Ecto neural progenitor cell (in vitro differentiated cells): ENCODE data around the gene TMEM255B.

Experiments used
- DNase-seq: peaks from one replicate; pipeline ENCODE4 v3.0.0-alpha.2; 2018; ENCODE audit warnings: low spot score

Gene TMEM255B

GRCh38 chr13:113861433-113862030, 102.5 kb downstream of the TMEM255B start:
- DNase-seq: peak; percentile 53

GRCh38 chr13:113862191-113862930, 103.3 kb downstream of the TMEM255B start:
- DNase-seq: peak; percentile 48

GRCh38 chr13:113862931-113863523, 104.0 kb downstream of the TMEM255B start:
- peak; percentile 72 for DNase-seq

GRCh38 chr13:113863524-113864272, 104.7 kb downstream of the TMEM255B start, which contains the start of gene GAS6:
Gene GAS6 (minus strand): TSS chr13:113864076. CDS start chr13:113863920, 156 bp downstream.
- peak; percentile 78 for DNase-seq

- peak; percentile 39 for DNase-seq
Measured at GRCh38 chr13:113864273-113864890, 105.4 kb downstream of the TMEM255B start.

GRCh38 chr13:113865427-113865826, 106.4 kb downstream of the TMEM255B start:
- DNase-seq: no peak
